ENCODE data around the gene VAV3. TPM values are rescaled to one million over a fixed set of nuclear protein-coding genes. Genes with fewer than 3 reads are reported as not detected.

Gene VAV3
- total and polyA plus RNA-seq, 9 of the 15 experiments (the other 6 are each of a cell fraction or from before 2014, with no cell fraction given), result not detected

GRCh38 chr1:107874221-107874620, 90.8 kb downstream of the VAV3 start (continued):
- TF ChIP-seq ZNF224 (CRISPR knock-in tag; IDR thresholded peaks at IDR 0.05) (no peak), NFIX (CRISPR knock-in tag; IDR thresholded peaks at IDR 0.05; ENCODE audit: low read depth) (no peak)

DNA sequence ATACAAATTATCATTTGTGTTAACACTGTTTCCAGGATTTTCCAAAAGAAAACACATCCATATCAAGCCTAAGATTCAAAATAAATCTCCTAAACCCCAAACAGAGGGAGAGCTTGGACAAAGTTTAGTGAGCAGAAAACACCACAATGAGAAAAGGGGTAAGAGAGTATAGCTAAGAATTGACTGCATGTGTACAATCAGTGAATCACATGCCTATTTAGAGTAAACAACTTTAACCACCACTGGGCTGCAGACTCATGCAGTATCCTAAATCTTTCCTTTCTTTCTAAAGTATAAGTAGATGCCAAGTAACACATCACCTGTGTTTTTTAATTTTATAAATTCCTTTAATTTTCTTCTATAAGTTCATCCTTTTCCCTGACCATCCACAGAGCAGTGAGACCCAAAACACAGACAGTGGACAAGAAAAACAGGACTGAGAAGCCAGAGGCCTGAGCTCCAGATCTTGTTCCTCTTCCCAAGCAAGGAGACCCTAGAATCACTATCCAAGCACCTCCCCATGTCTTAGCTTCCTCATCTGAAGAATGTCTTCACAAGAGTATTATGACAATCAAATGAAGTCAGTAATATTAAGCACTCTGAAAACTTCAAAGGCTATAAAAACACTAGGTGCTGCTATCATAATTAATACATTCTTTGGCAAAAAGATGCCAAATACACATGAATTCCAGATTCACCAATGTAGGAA, 93.1 kb downstream of the VAV3 start:
- BruUV-seq (replicated peaks), result no TSS peak
- CTCF ChIA-PET (ENCODE audit: low intra/inter-chr PET ratio), result no interaction called here
- Histone ChIP-seq H3K9me3 (replicated peaks; ENCODE audit: control insufficient read depth, insufficient read depth, low read depth, low read length) (no peaks in the 10 kb centered on the region), H3K79me2 (ENCODE audit: control insufficient read depth, insufficient read depth, low read length) (no peaks in the 10 kb centered on the region), H3K9me1 (ENCODE audit: control insufficient read depth, insufficient read depth, low read length) (no peaks in the 10 kb centered on the region), H2AFZ (ENCODE audit: low read depth, low read length) (no peak overlapping the region), H3K4me1 (replicated peaks in 1 of 2; ENCODE audit: control insufficient read depth in 2 of 2, insufficient read depth in 2 of 2, low read length in 2 of 2) (no peaks in the 10 kb centered on the region), H3K4me3 (no peak overlapping the region), H3K36me3 (ENCODE audit: control insufficient read depth, insufficient read depth, low read length) (no peaks in the 10 kb centered on the region), H3K27ac (ENCODE audit: extremely low read depth, low read depth, low read length) (no peak overlapping the region), H3K4me2 (ENCODE audit: insufficient read depth, low read length) (no peak overlapping the region), H3K9ac (ENCODE audit: insufficient read depth in 1 of 2, low read depth in 2 of 2, low read length in 2 of 2) (no peak overlapping the region), H3K27me3 (ENCODE audit: control insufficient read depth in 2 of 2, insufficient read depth in 2 of 2, low read length in 2 of 2) (no peaks in the 10 kb centered on the region), H4K20me1 (replicated peaks; ENCODE audit: control insufficient read depth, insufficient read depth, low read length) (no peaks in the 10 kb centered on the region)
- POLR2A ChIA-PET, result interaction anchor here (0.9 kb wide), 1 partner anchor 12 kb away, joined by 3 read pairs; no protein-coding TSS in a partner anchor
- TF ChIP-seq HDGF (IDR thresholded peaks at IDR 0.05), result no peak
- TF ChIP-seq E4F1 (CRISPR knock-in tag; IDR thresholded peaks at IDR 0.05; ENCODE audit: borderline replicate concordance), result no peak
- no peak for TF ChIP-seq DPF2 (IDR thresholded peaks at IDR 0.05)
- TF ChIP-seq EWSR1 (IDR thresholded peaks at IDR 0.05; ENCODE audit: borderline replicate concordance, low read depth, partially characterized antibody), result no peak
- TF ChIP-seq, protein P1, sequence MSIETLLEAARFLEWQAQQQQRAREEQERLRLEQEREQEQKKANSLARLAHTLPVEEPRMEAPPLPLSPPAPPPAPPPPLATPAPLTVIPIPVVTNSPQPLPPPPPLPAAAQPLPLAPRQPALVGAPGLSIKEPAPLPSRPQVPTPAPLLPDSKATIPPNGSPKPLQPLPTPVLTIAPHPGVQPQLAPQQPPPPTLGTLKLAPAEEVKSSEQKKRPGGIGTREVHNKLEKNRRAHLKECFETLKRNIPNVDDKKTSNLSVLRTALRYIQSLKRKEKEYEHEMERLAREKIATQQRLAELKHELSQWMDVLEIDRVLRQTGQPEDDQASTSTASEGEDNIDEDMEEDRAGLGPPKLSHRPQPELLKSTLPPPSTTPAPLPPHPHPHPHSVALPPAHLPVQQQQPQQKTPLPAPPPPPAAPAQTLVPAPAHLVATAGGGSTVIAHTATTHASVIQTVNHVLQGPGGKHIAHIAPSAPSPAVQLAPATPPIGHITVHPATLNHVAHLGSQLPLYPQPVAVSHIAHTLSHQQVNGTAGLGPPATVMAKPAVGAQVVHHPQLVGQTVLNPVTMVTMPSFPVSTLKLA (conservative IDR thresholded peaks at IDR 0.05), result no peak
- TF ChIP-seq ZBTB9 (CRISPR knock-in tag; IDR thresholded peaks at IDR 0.05), result no peak
- no peak for TF ChIP-seq DDX20 (tag; IDR thresholded peaks at IDR 0.05; ENCODE audit: low read depth)
- no peak for TF ChIP-seq HDAC1 (IDR thresholded peaks at IDR 0.05)
- TF ChIP-seq ZNF41 (CRISPR knock-in tag; conservative IDR thresholded peaks at IDR 0.05), result no peak
- FAIRE-seq (no peak), DNase-seq (ENCODE audit: extremely low read depth in 1 of 4, low spot score in 3 of 4) (no peak), ATAC-seq (no peak)
- intact Hi-C loops (cut with micrococcal nuclease) (loop anchor here (10.0 kb wide), 1 partner anchor 63 kb away; no protein-coding TSS in a partner anchor), in situ Hi-C loops (cut with MboI) (no loop called here)
